Measurements from ENCODE around the gene RTP5. TPM values are rescaled to one million over a fixed set of nuclear protein-coding genes. Genes with fewer than 3 reads are reported as not detected.

RTP5 gene
- total and polyA plus RNA-seq, 12 donors: 0.15 TPM; not detected in 11

GRCh38 chr2:241880311-241881073 is 11.0 kb downstream of the RTP5 start:
- H3K4me3 ChIP-seq: peak overlapping the region in 8 of 10 donors; percentile 39 to 68 (median 59)
- intact Hi-C loops (cut with DNase I): loop anchor here in 2 of 10 donors (5.0 kb wide), 2 partner anchors 143 to 148 kb away; partner anchors contain the start of gene D2HGDH (in 1 of the 2)
- peak in 1 of 8 donors; percentile 6 for ATAC-seq
- DNase-seq: peak in 1 of 2 donors; percentile 14
- H3K9me3 ChIP-seq: peaks cover 0 to under 1% (median 0%) of the 10 kb centered on the region in 11 donors
- peaks cover 3 to 28% (median 15%) of the 10 kb centered on the region in 9 donors for H3K4me1 ChIP-seq
- H3K36me3 ChIP-seq: no peaks in the 10 kb centered on the region
- H3K27ac ChIP-seq: peak overlapping the region in 3 of 10 donors; percentile 30 to 78 (median 53)
- no peak for TF ChIP-seq CTCF (IDR thresholded peaks at IDR 0.05)
- no peaks in the 10 kb centered on the region for H3K27me3 ChIP-seq
- 81% methylated on average over 16 of the region's 16 CpGs for WGBS, 2 donors

- DNase-seq: peak; percentile 46
- H3K4me1 ChIP-seq: peaks cover 3 to 28% (median 15%) of the 10 kb centered on the region in 9 donors
- peak overlapping the region in 9 of 10 donors; percentile 24 to 68 (median 59) for H3K4me3 ChIP-seq
- no peaks in the 10 kb centered on the region for H3K36me3 ChIP-seq
- H3K27me3 ChIP-seq: no peaks in the 10 kb centered on the region
- TF ChIP-seq CTCF (IDR thresholded peaks at IDR 0.05): peak in 1 of 9 donors; percentile 19
- intact Hi-C loops (cut with DNase I): loop anchor here in 2 of 10 donors (5.0 kb wide), 2 partner anchors 145 to 150 kb away; partner anchors contain the start of gene D2HGDH (in 1 of the 2)
- H3K27ac ChIP-seq: peak overlapping the region in 8 of 10 donors; percentile 19 to 76 (median 52)
- WGBS, 2 donors: 19 to 24% methylated on average over 23 of the region's 23 CpGs
- peak; percentile 16 to 58 (median 34) for ATAC-seq
- H3K9me3 ChIP-seq: no peaks in the 10 kb centered on the region
Observed at GRCh38 chr2:241882091-241882625, 12.6 kb downstream of the RTP5 start.

GRCh38 chr2:241884951-241885290 is 15.4 kb downstream of the RTP5 start:
- intact Hi-C loops (cut with DNase I): loop anchor here in 2 of 10 donors (5.0 kb wide), 2 partner anchors 148 to 153 kb away; partner anchors contain the start of gene D2HGDH (in 1 of the 2)
- ATAC-seq: no peak

More at GRCh38 chr2:241884951-241885290, 15.4 kb downstream of the RTP5 start:
- Histone ChIP-seq H3K27me3 (no peaks in the 10 kb centered on the region), H3K27ac (no peak overlapping the region), H3K9me3 (peaks cover 0 to 8% (median 0%) of the 10 kb centered on the region in 11 donors), H3K4me3 (no peak overlapping the region), H3K36me3 (no peaks in the 10 kb centered on the region), H3K4me1 (peaks cover 3 to 25% (median 15%) of the 10 kb centered on the region in 9 donors)
- WGBS, 2 donors: 95 to 97% methylated on average over 8 of the region's 8 CpGs
- TF ChIP-seq CTCF (IDR thresholded peaks at IDR 0.05): no peak
- peak in 1 of 2 donors; percentile 3 for DNase-seq

Data from heart right ventricle (tissue), 16 donors.